NOMO-1 treated with dmso at 0.1 percent for 144 hours (cell line): ENCODE measurements around the gene GRID1.
"Not testable (repeated sequence)": the region's sequence is repeated elsewhere in the genome, so short reads cannot be mapped to it uniquely, and the experiment has no call there.

Experiments
- DNase-seq: peaks from one replicate; lab custom pipeline; 2025; ENCODE audit not compliant: unreplicated experiment; lab: John Stamatoyannopoulos, UW

The GRID1 gene

GRCh38 chr10:86392723-86393094 lies 26.1 kb upstream of the GRID1 start:
- no peak for DNase-seq

- no peak for DNase-seq
Observed at GRCh38 chr10:86391986-86392722, 25.6 kb upstream of the GRID1 start.

- no peak for DNase-seq
Observed at GRCh38 chr10:86391236-86391840, 24.7 kb upstream of the GRID1 start.

- no peak for DNase-seq
Observed at GRCh38 chr10:86390337-86391120, 23.9 kb upstream of the GRID1 start.

- DNase-seq = no peak
Observed at GRCh38 chr10:86389441-86390193, 23.0 kb upstream of the GRID1 start.

- DNase-seq = not testable (repeated sequence)
Observed at GRCh38 chr10:86389109-86389440, 22.5 kb upstream of the GRID1 start.

DNA sequence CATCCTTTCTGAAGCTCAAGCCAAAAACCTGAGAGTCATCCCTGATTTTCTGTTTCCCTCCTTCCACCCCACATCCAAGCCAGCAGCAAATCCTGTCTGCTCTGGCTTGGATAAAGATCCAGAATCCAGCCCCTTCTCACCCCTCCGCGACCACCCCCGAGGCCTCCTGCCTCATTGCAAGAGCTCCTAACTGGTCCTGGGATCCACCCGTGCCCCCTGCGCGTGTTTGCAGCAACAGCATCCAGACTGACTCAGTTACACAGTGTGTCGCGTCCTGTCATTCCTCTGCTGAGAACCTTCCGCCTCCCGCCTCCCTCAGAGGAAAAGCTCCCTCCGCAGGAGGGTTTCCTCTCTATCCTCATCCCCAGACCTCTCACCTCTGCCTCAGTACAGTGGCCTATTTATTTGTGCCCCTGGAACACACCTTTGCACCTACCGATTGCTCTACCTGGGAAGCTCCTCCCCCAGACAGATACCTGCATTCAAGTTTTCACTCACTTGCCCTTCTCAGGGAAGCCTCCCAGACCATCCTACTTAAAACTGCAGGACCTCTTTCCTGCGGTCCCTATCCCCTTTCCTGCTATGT lies 21.6 kb upstream of the GRID1 start:
- no peak for DNase-seq

GRCh38 chr10:86387178-86387794 lies 20.7 kb upstream of the GRID1 start:
- no peak for DNase-seq

- no peak for DNase-seq
Observed at GRCh38 chr10:86385806-86386205, 19.2 kb upstream of the GRID1 start.

GRCh38 chr10:86377797-86378146 lies 11.2 kb upstream of the GRID1 start:
- DNase-seq = no peak

GRCh38 chr10:86376852-86377796 lies 10.5 kb upstream of the GRID1 start:
- peak; percentile 39 for DNase-seq

GRCh38 chr10:86376403-86376802 lies 9.8 kb upstream of the GRID1 start:
- DNase-seq = no peak

- no peak for DNase-seq
Observed at GRCh38 chr10:86375204-86375603, 8.6 kb upstream of the GRID1 start.

- DNase-seq = no peak
Observed at GRCh38 chr10:86374664-86375063, 8.1 kb upstream of the GRID1 start.

DNA sequence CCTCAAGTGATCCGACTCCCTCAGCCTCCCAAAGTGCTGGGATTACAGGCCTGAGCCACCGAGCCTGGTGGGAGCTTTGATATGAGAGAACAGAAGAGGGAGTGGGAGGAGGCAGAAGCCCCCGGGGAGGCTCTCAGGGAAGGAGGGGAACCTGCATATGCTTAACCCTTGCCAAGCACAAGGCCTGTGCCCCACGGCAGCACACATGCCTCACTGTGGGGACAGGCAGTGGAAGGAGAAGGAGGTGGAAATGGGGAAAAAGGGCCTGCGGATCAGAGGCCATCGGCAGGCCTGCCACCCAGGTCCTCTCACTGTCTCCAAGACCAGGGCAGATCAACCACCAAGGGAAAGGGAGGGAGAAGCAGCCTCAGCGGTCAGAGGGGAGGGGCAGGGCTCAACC lies 7.2 kb upstream of the GRID1 start:
- no peak for DNase-seq

GRCh38 chr10:86373251-86373650 lies 6.7 kb upstream of the GRID1 start:
- no peak for DNase-seq

- no peak for DNase-seq
Observed at GRCh38 chr10:86372784-86373239, 6.2 kb upstream of the GRID1 start.

GRCh38 chr10:86372119-86372783 lies 5.7 kb upstream of the GRID1 start:
- no peak for DNase-seq

- no peak for DNase-seq
Observed at GRCh38 chr10:86371691-86372090, 5.1 kb upstream of the GRID1 start.
